Colon (tissue), 2 donors: Measurements from ENCODE around the gene CTSC.
A peak's percentile ranks its signal among the peaks of the same experiment; 100 is the strongest.

Experiments used
- FAIRE-seq: peaks from 2 replicates; lab custom pipeline; 2012; peaks lifted over from hg19 to GRCh38; lab: Jason Lieb, UNC
- donor health status: control.
- donor health status: control.

Gene CTSC

GRCh38 chr11:88337181-88337986 lies at the start of gene CTSC:
Gene CTSC (minus strand): TSS chr11:88337736. CDS start chr11:88337672, 64 bp downstream.
- no peak for FAIRE-seq

GRCh38 chr11:88384669-88385005 lies 47.1 kb upstream of the CTSC start:
- FAIRE-seq = no peak

GRCh38 chr11:88384004-88384668 lies 46.6 kb upstream of the CTSC start:
- FAIRE-seq = no peak

GRCh38 chr11:88383447-88383846 lies 45.9 kb upstream of the CTSC start:
- no peak for FAIRE-seq

- FAIRE-seq = no peak
Measured at GRCh38 chr11:88379130-88379529, 41.6 kb upstream of the CTSC start.

- no peak for FAIRE-seq
Measured at GRCh38 chr11:88378422-88379066, 41.0 kb upstream of the CTSC start.

GRCh38 chr11:88377646-88378045 lies 40.1 kb upstream of the CTSC start:
- FAIRE-seq = no peak

- FAIRE-seq = no peak
Measured at GRCh38 chr11:88377144-88377543, 39.6 kb upstream of the CTSC start.

GRCh38 chr11:88375927-88376470 lies 38.5 kb upstream of the CTSC start:
- FAIRE-seq = no peak

GRCh38 chr11:88370782-88371181 lies 33.2 kb upstream of the CTSC start:
- no peak for FAIRE-seq

GRCh38 chr11:88367310-88367709 lies 29.8 kb upstream of the CTSC start:
- no peak for FAIRE-seq

- FAIRE-seq = no peak
Measured at GRCh38 chr11:88363648-88364065, 26.1 kb upstream of the CTSC start.

- FAIRE-seq = no peak
Measured at GRCh38 chr11:88363004-88363403, 25.5 kb upstream of the CTSC start.

GRCh38 chr11:88360141-88360540 lies 22.6 kb upstream of the CTSC start:
- no peak for FAIRE-seq

- FAIRE-seq = no peak
Measured at GRCh38 chr11:88359541-88359940, 22.0 kb upstream of the CTSC start.

GRCh38 chr11:88359114-88359513 lies 21.6 kb upstream of the CTSC start:
- peak; percentile 75 for FAIRE-seq

- FAIRE-seq = no peak
Measured at GRCh38 chr11:88358040-88358431, 20.5 kb upstream of the CTSC start.

GRCh38 chr11:88357323-88358039 lies 19.9 kb upstream of the CTSC start:
- FAIRE-seq = no peak

GRCh38 chr11:88355887-88356286 lies 18.4 kb upstream of the CTSC start:
- FAIRE-seq = no peak

GRCh38 chr11:88354912-88355311 lies 17.4 kb upstream of the CTSC start:
- no peak for FAIRE-seq

GRCh38 chr11:88353835-88354496 lies 16.4 kb upstream of the CTSC start:
- no peak for FAIRE-seq

GRCh38 chr11:88353386-88353785 lies 15.8 kb upstream of the CTSC start:
- no peak for FAIRE-seq
